ENCODE results near the gene ENOX1. TPM values are rescaled to one million over a fixed set of nuclear protein-coding genes. Genes with fewer than 3 reads are reported as not detected.

The ENOX1 gene
- total RNA-seq, 6 experiments from 2014 or later, result 0.50 to 3.2 (median 0.64) TPM

- no peak overlapping the region for H3K4me3 Mint-ChIP-seq
- H3K4me1 Mint-ChIP-seq (ENCODE audit: low read depth), result peaks cover 20% of the 10 kb centered on the region
- H3K27ac Mint-ChIP-seq, result no peak overlapping the region
- no peak for TF ChIP-seq CTCF (IDR thresholded peaks at IDR 0.05)
- no peaks in the 10 kb centered on the region; the same call in 1 of the 2 replicates for H3K27me3 Mint-ChIP-seq (ENCODE audit: insufficient read depth)
- no peaks in the 10 kb centered on the region for H3K9me3 Mint-ChIP-seq
- no peak for DNase-seq
- H3K36me3 Mint-ChIP-seq (ENCODE audit: low read depth), result no peaks in the 10 kb centered on the region
Observed at GRCh38 chr13:43293561-43293960, 493.2 kb downstream of the ENOX1 start.

GRCh38 chr13:43293008-43293407 lies 493.8 kb downstream of the ENOX1 start:
- no peaks in the 10 kb centered on the region for H3K9me3 Mint-ChIP-seq
- H3K27me3 Mint-ChIP-seq (ENCODE audit: insufficient read depth), result no peaks in the 10 kb centered on the region
- TF ChIP-seq CTCF (IDR thresholded peaks at IDR 0.05), result no peak
- no peak overlapping the region for H3K4me3 Mint-ChIP-seq
- peaks cover 21% of the 10 kb centered on the region for H3K4me1 Mint-ChIP-seq (ENCODE audit: low read depth)
- no peak overlapping the region for H3K27ac Mint-ChIP-seq
- H3K36me3 Mint-ChIP-seq (ENCODE audit: low read depth), result no peaks in the 10 kb centered on the region
- no peak for DNase-seq

- Mint-ChIP-seq H3K27me3 (ENCODE audit: insufficient read depth) (no peaks in the 10 kb centered on the region), H3K36me3 (ENCODE audit: low read depth) (no peaks in the 10 kb centered on the region), H3K9me3 (no peaks in the 10 kb centered on the region), H3K27ac (no peak overlapping the region), H3K4me3 (no peak overlapping the region), H3K4me1 (ENCODE audit: low read depth) (peaks cover 25% of the 10 kb centered on the region)
- no peak for DNase-seq
- no peak for TF ChIP-seq CTCF (IDR thresholded peaks at IDR 0.05)
Observed at GRCh38 chr13:43291287-43292060, 495.3 kb downstream of the ENOX1 start.

GRCh38 chr13:43289470-43290255 lies 497.1 kb downstream of the ENOX1 start:
- no peaks in the 10 kb centered on the region for H3K27me3 Mint-ChIP-seq (ENCODE audit: insufficient read depth)
- H3K9me3 Mint-ChIP-seq, result no peaks in the 10 kb centered on the region
- no peaks in the 10 kb centered on the region; the same call in 1 of the 2 replicates for H3K36me3 Mint-ChIP-seq (ENCODE audit: low read depth)
- H3K27ac Mint-ChIP-seq, result peak overlapping the region; percentile 8; the same call in 1 of the 2 replicates
- no peak for TF ChIP-seq CTCF (IDR thresholded peaks at IDR 0.05)
- no peak overlapping the region for H3K4me3 Mint-ChIP-seq
- DNase-seq, result peak; percentile 64
- H3K4me1 Mint-ChIP-seq (ENCODE audit: low read depth), result peaks cover 44% of the 10 kb centered on the region

- no peak for TF ChIP-seq CTCF (IDR thresholded peaks at IDR 0.05)
- H3K4me3 Mint-ChIP-seq, result no peak overlapping the region
- H3K27ac Mint-ChIP-seq, result no peak overlapping the region
- H3K4me1 Mint-ChIP-seq (ENCODE audit: low read depth), result peaks cover 61% of the 10 kb centered on the region
- no peaks in the 10 kb centered on the region; the same call in 1 of the 2 replicates for H3K36me3 Mint-ChIP-seq (ENCODE audit: low read depth)
- DNase-seq, result no peak
- H3K9me3 Mint-ChIP-seq, result no peaks in the 10 kb centered on the region
- H3K27me3 Mint-ChIP-seq (ENCODE audit: insufficient read depth), result no peaks in the 10 kb centered on the region
Observed at GRCh38 chr13:43286751-43287150, 500.0 kb downstream of the ENOX1 start.
